T-helper 2 cell treated with Interferon-gamma antibody and Interleukin-4, amounts not matched to agents 5 μg/mL and 100 μg/mL, for 36 hours (primary cell): Measurements from ENCODE around the gene EDEM3.

Experiments
- DNase-seq: peaks from one replicate; pipeline ENCODE4 v3.0.0; 2021; ENCODE audit warnings: low spot score
- H3K27ac Mint-ChIP-seq: one replicate; pipeline ENCODE4 v1.8.0; 2021; ENCODE audit warnings: mild to moderate bottlenecking, mixed read lengths
- H3K27me3 Mint-ChIP-seq: one replicate; pipeline ENCODE4 v1.8.0; 2021; ENCODE audit warnings: low read depth, mixed read lengths
- H3K36me3 Mint-ChIP-seq: one replicate; pipeline ENCODE4 v1.8.0; 2021; ENCODE audit warnings: low read depth, mixed read lengths
- H3K4me1 Mint-ChIP-seq: one replicate; pipeline ENCODE4 v1.8.0; 2021; ENCODE audit warnings: low read depth, mixed read lengths
- H3K4me3 Mint-ChIP-seq: one replicate; pipeline ENCODE4 v1.8.0; 2022; ENCODE audit warnings: mild to moderate bottlenecking, moderate library complexity, mixed read lengths
- H3K9me3 Mint-ChIP-seq: one replicate; pipeline ENCODE4 v1.8.0; 2021; ENCODE audit warnings: mixed read lengths

Gene EDEM3

GRCh38 chr1:184759651-184760050 is 5.0 kb upstream of the EDEM3 start:
- H3K36me3 Mint-ChIP-seq = no peaks in the 10 kb centered on the region
- H3K27ac Mint-ChIP-seq = no peak overlapping the region
- H3K27me3 Mint-ChIP-seq = peaks cover 25% of the 10 kb centered on the region
- DNase-seq = no peak
- H3K4me3 Mint-ChIP-seq = no peak overlapping the region
- no peaks in the 10 kb centered on the region for H3K9me3 Mint-ChIP-seq
- peaks cover 16% of the 10 kb centered on the region for H3K4me1 Mint-ChIP-seq

- Mint-ChIP-seq H3K36me3 (no peaks in the 10 kb centered on the region), H3K27ac (no peak overlapping the region), H3K27me3 (peaks cover 25% of the 10 kb centered on the region), H3K4me1 (peaks cover 16% of the 10 kb centered on the region), H3K4me3 (no peak overlapping the region), H3K9me3 (no peaks in the 10 kb centered on the region)
- no peak for DNase-seq
These were observed 4.5 kb upstream of the EDEM3 start for GRCh38 chr1:184759112-184759511.

- Mint-ChIP-seq H3K27ac (no peak overlapping the region), H3K36me3 (peaks cover 11% of the 10 kb centered on the region), H3K4me3 (no peak overlapping the region), H3K27me3 (peaks cover 22% of the 10 kb centered on the region), H3K9me3 (no peaks in the 10 kb centered on the region), H3K4me1 (peaks cover 25% of the 10 kb centered on the region)
- DNase-seq = no peak
These were observed 3.2 kb upstream of the EDEM3 start for GRCh38 chr1:184757891-184758290.

GRCh38 chr1:184757406-184757805 is 2.7 kb upstream of the EDEM3 start:
- no peaks in the 10 kb centered on the region for H3K9me3 Mint-ChIP-seq
- no peak overlapping the region for H3K27ac Mint-ChIP-seq
- DNase-seq = no peak
- H3K4me3 Mint-ChIP-seq = no peak overlapping the region
- H3K4me1 Mint-ChIP-seq = peaks cover 29% of the 10 kb centered on the region
- H3K27me3 Mint-ChIP-seq = peaks cover 18% of the 10 kb centered on the region
- peaks cover 15% of the 10 kb centered on the region for H3K36me3 Mint-ChIP-seq

GRCh38 chr1:184755226-184756065 is 788 bp upstream of the EDEM3 start:
- peak; percentile 26 for DNase-seq
- Mint-ChIP-seq H3K27ac (peak overlapping the region; percentile 86), H3K36me3 (peaks cover 20% of the 10 kb centered on the region), H3K9me3 (no peaks in the 10 kb centered on the region), H3K4me3 (peak overlapping the region; percentile 91), H3K4me1 (peaks cover 33% of the 10 kb centered on the region), H3K27me3 (peaks cover 15% of the 10 kb centered on the region)

- peaks cover 46% of the 10 kb centered on the region for H3K4me1 Mint-ChIP-seq
These were observed 816 bp downstream of the EDEM3 start for GRCh38 chr1:184753608-184754475.

GRCh38 chr1:184753117-184753516 is 1.5 kb downstream of the EDEM3 start:
- Mint-ChIP-seq H3K27me3 (peaks cover 11% of the 10 kb centered on the region), H3K27ac (peak overlapping the region; percentile 86), H3K9me3 (no peaks in the 10 kb centered on the region), H3K4me3 (peak overlapping the region; percentile 91), H3K4me1 (peaks cover 50% of the 10 kb centered on the region), H3K36me3 (peaks cover 29% of the 10 kb centered on the region)
- no peak for DNase-seq

More at GRCh38 chr1:184753608-184754475, 816 bp downstream of the EDEM3 start:
- Mint-ChIP-seq H3K36me3 (peaks cover 27% of the 10 kb centered on the region), H3K4me3 (peak overlapping the region; percentile 91), H3K27ac (peak overlapping the region; percentile 86), H3K9me3 (no peaks in the 10 kb centered on the region), H3K27me3 (peaks cover 12% of the 10 kb centered on the region)
- DNase-seq = peak; percentile 35

- peak overlapping the region; percentile 91 for H3K4me3 Mint-ChIP-seq
- no peaks in the 10 kb centered on the region for H3K9me3 Mint-ChIP-seq
- peaks cover 7% of the 10 kb centered on the region for H3K27me3 Mint-ChIP-seq
- no peak for DNase-seq
- H3K27ac Mint-ChIP-seq = peak overlapping the region; percentile 86
- H3K4me1 Mint-ChIP-seq = peaks cover 55% of the 10 kb centered on the region
- peaks cover 31% of the 10 kb centered on the region for H3K36me3 Mint-ChIP-seq
These were observed 2.0 kb downstream of the EDEM3 start for GRCh38 chr1:184752656-184753055.

GRCh38 chr1:184748740-184749139 is 5.9 kb downstream of the EDEM3 start:
- peaks cover 70% of the 10 kb centered on the region for H3K4me1 Mint-ChIP-seq
- H3K27me3 Mint-ChIP-seq = no peaks in the 10 kb centered on the region
- H3K9me3 Mint-ChIP-seq = no peaks in the 10 kb centered on the region
- H3K27ac Mint-ChIP-seq = no peak overlapping the region
- DNase-seq = no peak
- H3K36me3 Mint-ChIP-seq = peaks cover 49% of the 10 kb centered on the region
- H3K4me3 Mint-ChIP-seq = no peak overlapping the region

- H3K27me3 Mint-ChIP-seq = no peaks in the 10 kb centered on the region
- no peak for DNase-seq
- H3K36me3 Mint-ChIP-seq = peaks cover 43% of the 10 kb centered on the region
- H3K4me1 Mint-ChIP-seq = peaks cover 65% of the 10 kb centered on the region
- H3K27ac Mint-ChIP-seq = no peak overlapping the region
- H3K9me3 Mint-ChIP-seq = no peaks in the 10 kb centered on the region
- H3K4me3 Mint-ChIP-seq = no peak overlapping the region
These were observed 7.3 kb downstream of the EDEM3 start for GRCh38 chr1:184747089-184747955.

GRCh38 chr1:184745929-184746638 is 8.6 kb downstream of the EDEM3 start:
- Mint-ChIP-seq H3K4me1 (peaks cover 68% of the 10 kb centered on the region), H3K27me3 (no peaks in the 10 kb centered on the region), H3K4me3 (peak overlapping the region; percentile 73), H3K9me3 (no peaks in the 10 kb centered on the region), H3K36me3 (peaks cover 47% of the 10 kb centered on the region), H3K27ac (peak overlapping the region; percentile 75)
- peak; percentile 35 for DNase-seq

GRCh38 chr1:184745110-184745509 is 9.5 kb downstream of the EDEM3 start:
- H3K4me3 Mint-ChIP-seq = peak overlapping the region; percentile 63
- no peaks in the 10 kb centered on the region for H3K9me3 Mint-ChIP-seq
- DNase-seq = no peak
- H3K27me3 Mint-ChIP-seq = no peaks in the 10 kb centered on the region
- H3K27ac Mint-ChIP-seq = peak overlapping the region; percentile 80
- H3K4me1 Mint-ChIP-seq = peaks cover 72% of the 10 kb centered on the region
- peaks cover 52% of the 10 kb centered on the region for H3K36me3 Mint-ChIP-seq
